Measurements from ENCODE around the gene PTPRCAP. TPM values are rescaled to one million over a fixed set of nuclear protein-coding genes. Genes with fewer than 3 reads are reported as not detected.

PTPRCAP gene
- total RNA-seq, 1 donor = 0.45 TPM

- TF ChIP-seq, protein P1, sequence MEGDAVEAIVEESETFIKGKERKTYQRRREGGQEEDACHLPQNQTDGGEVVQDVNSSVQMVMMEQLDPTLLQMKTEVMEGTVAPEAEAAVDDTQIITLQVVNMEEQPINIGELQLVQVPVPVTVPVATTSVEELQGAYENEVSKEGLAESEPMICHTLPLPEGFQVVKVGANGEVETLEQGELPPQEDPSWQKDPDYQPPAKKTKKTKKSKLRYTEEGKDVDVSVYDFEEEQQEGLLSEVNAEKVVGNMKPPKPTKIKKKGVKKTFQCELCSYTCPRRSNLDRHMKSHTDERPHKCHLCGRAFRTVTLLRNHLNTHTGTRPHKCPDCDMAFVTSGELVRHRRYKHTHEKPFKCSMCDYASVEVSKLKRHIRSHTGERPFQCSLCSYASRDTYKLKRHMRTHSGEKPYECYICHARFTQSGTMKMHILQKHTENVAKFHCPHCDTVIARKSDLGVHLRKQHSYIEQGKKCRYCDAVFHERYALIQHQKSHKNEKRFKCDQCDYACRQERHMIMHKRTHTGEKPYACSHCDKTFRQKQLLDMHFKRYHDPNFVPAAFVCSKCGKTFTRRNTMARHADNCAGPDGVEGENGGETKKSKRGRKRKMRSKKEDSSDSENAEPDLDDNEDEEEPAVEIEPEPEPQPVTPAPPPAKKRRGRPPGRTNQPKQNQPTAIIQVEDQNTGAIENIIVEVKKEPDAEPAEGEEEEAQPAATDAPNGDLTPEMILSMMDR (IDR thresholded peaks at IDR 0.05; ENCODE audit: insufficient read depth, low read length) = no peak
- DNase-seq (ENCODE audit: low read depth) = peak; percentile 91
Measured at GRCh38 chr11:67391304-67392182, 45.9 kb downstream of the PTPRCAP start, which contains the start of gene RAD9A. TSS of gene RAD9A (plus strand) at chr11:67391986. CDS start at chr11:67392045, 59 bp downstream.

DNA sequence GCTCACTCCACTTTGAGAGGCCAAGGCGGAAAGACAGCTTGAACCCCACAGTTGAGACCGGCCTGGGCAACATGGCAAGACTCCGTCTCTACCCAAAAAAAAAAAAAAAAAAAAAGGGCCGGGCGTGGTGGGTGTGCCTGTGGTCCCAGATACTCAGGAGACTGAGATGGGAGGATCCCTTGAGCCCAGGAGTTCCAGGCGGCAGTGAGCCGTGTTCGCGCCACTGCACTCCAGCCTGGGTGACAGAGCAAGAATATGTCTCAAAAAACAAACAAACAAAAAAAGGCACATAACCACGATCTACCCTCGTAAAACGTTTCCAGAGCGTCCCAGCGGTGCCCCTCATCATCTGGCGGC is 46.6 kb downstream of the PTPRCAP start:
- peak overlapping the region; percentile 87 for H3K4me3 ChIP-seq (ENCODE audit: low read depth, low read length)
- no peak for DNase-seq (ENCODE audit: low read depth)
- TF ChIP-seq, protein P1 (IDR thresholded peaks at IDR 0.05; ENCODE audit: insufficient read depth, low read length) = no peak

More at GRCh38 chr11:67391304-67392182, 45.9 kb downstream of the PTPRCAP start, which contains the start of gene RAD9A:
- peak within 1 kb of the TSS; percentile 95 for H3K4me3 ChIP-seq (ENCODE audit: low read depth, low read length)

DNA sequence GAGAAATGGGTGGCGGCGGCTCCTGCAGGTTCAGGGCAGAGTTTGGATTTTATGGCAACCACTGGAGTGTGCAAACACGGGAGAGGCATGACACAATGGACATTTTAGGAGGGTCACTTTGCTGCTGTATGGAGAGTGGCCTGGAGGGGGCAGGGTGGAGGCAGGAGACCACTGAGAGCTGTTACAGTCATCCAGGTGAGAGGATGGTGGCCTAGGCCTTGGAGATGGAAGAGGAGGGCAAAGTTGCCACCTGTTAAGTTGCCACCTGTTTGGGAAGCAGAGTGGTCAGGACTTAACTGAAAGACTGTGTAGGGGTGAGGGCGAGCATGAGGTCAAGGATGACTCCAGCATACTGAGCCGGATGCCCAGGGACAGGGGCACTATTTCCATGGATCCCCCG is 48.0 kb downstream of the PTPRCAP start:
- TF ChIP-seq, protein P1 (IDR thresholded peaks at IDR 0.05; ENCODE audit: insufficient read depth, low read length) = peak; percentile 67
- no peak overlapping the region for H3K4me3 ChIP-seq (ENCODE audit: low read depth, low read length)
- DNase-seq (ENCODE audit: low read depth) = no peak

GRCh38 chr11:67387518-67387917 is 50.0 kb downstream of the PTPRCAP start:
- DNase-seq (ENCODE audit: low read depth) = no peak
- TF ChIP-seq, protein P1 (IDR thresholded peaks at IDR 0.05; ENCODE audit: insufficient read depth, low read length) = no peak
- H3K4me3 ChIP-seq (ENCODE audit: low read depth, low read length) = no peak overlapping the region

GRCh38 chr11:67387069-67387468 is 50.4 kb downstream of the PTPRCAP start:
- TF ChIP-seq, protein P1 (IDR thresholded peaks at IDR 0.05; ENCODE audit: insufficient read depth, low read length) = no peak
- no peak for DNase-seq (ENCODE audit: low read depth)
- H3K4me3 ChIP-seq (ENCODE audit: low read depth, low read length) = no peak overlapping the region

Small RNAs within 50 kb of the gene (small RNA-seq; reads per million reads assigned to genes)
- gene RNU6-1238P = not detected

Other genes starting within 250 kb of the PTPRCAP start
- gene GRK2, start 171.2 kb downstream of the PTPRCAP start, total RNA-seq (ENCODE audit: low replicate concordance) = 10.1 and 21.5 TPM in 2 replicates
- 12.1 and 25.3 TPM in 2 replicates for gene ANKRD13D, start 148.4 kb downstream of the PTPRCAP start, total RNA-seq (ENCODE audit: low replicate concordance)
- gene SSH3, start 134.2 kb downstream of the PTPRCAP start, total RNA-seq (ENCODE audit: low replicate concordance) = 11.7 and 12.3 TPM in 2 replicates
- 53.5 and 101 TPM in 2 replicates for gene POLD4, start 84.1 kb downstream of the PTPRCAP start, total RNA-seq (ENCODE audit: low replicate concordance)
- gene CLCF1, start 64.1 kb downstream of the PTPRCAP start, total RNA-seq (ENCODE audit: low replicate concordance) = 1.5 and 9.4 TPM in 2 replicates
- 4.7 and 11.2 TPM in 2 replicates for gene RAD9A, start 45.7 kb downstream of the PTPRCAP start, total RNA-seq (ENCODE audit: low replicate concordance)
- gene PPP1CA, start 35.8 kb downstream of the PTPRCAP start, total RNA-seq (ENCODE audit: low replicate concordance) = 97.6 and 129 TPM in 2 replicates
- gene TBC1D10C, start 33.6 kb downstream of the PTPRCAP start, total RNA-seq (ENCODE audit: low replicate concordance) = not detected in 2 replicates
- 0.09 and 0.16 TPM in 2 replicates for gene CARNS1, start 22.0 kb downstream of the PTPRCAP start, total RNA-seq (ENCODE audit: low replicate concordance)
- gene RPS6KB2, start 9.2 kb downstream of the PTPRCAP start, total RNA-seq (ENCODE audit: low replicate concordance) = 19.7 and 35.6 TPM in 2 replicates
- 42.3 and 76.4 TPM in 2 replicates for gene CORO1B, start 5.8 kb upstream of the PTPRCAP start, total RNA-seq (ENCODE audit: low replicate concordance)
- gene GPR152, start 15.0 kb upstream of the PTPRCAP start, total RNA-seq (ENCODE audit: low replicate concordance) = not detected in 2 replicates
- gene CABP4, start 17.7 kb upstream of the PTPRCAP start, total RNA-seq (ENCODE audit: low replicate concordance) = not detected in 2 replicates
- gene TMEM134, start 31.6 kb upstream of the PTPRCAP start, total RNA-seq (ENCODE audit: low replicate concordance) = 19.2 and 27.9 TPM in 2 replicates
- 38.4 and 75.9 TPM in 2 replicates for gene AIP, start 45.3 kb upstream of the PTPRCAP start, total RNA-seq (ENCODE audit: low replicate concordance)
- 9.2 and 24.0 TPM in 2 replicates for gene PITPNM1, start 67.7 kb upstream of the PTPRCAP start, total RNA-seq (ENCODE audit: low replicate concordance)
- 8.7 and 22.1 TPM in 2 replicates for gene CDK2AP2, start 70.5 kb upstream of the PTPRCAP start, total RNA-seq (ENCODE audit: low replicate concordance)
- not detected in 2 replicates for gene CABP2, start 85.8 kb upstream of the PTPRCAP start, total RNA-seq (ENCODE audit: low replicate concordance)
- gene GSTP1, start 146.1 kb upstream of the PTPRCAP start, total RNA-seq (ENCODE audit: low replicate concordance) = 172 and 538 TPM in 2 replicates
- 116 and 138 TPM in 2 replicates for gene NDUFV1, start 169.3 kb upstream of the PTPRCAP start, total RNA-seq (ENCODE audit: low replicate concordance)
- gene NUDT8, start 192.3 kb upstream of the PTPRCAP start, total RNA-seq (ENCODE audit: low replicate concordance) = 8.4 and 9.5 TPM in 2 replicates
- gene TBX10, start 202.1 kb upstream of the PTPRCAP start, total RNA-seq (ENCODE audit: low replicate concordance) = not detected in 2 replicates
- not detected in 2 replicates for gene ACY3, start 213.0 kb upstream of the PTPRCAP start, total RNA-seq (ENCODE audit: low replicate concordance)
- gene ALDH3B2, start 236.9 kb upstream of the PTPRCAP start, total RNA-seq (ENCODE audit: low replicate concordance) = not detected in 2 replicates

Data from fibroblast of the aortic adventitia (primary cell).